ENCODE measurements around the gene THOC7.

The THOC7 gene

DNA sequence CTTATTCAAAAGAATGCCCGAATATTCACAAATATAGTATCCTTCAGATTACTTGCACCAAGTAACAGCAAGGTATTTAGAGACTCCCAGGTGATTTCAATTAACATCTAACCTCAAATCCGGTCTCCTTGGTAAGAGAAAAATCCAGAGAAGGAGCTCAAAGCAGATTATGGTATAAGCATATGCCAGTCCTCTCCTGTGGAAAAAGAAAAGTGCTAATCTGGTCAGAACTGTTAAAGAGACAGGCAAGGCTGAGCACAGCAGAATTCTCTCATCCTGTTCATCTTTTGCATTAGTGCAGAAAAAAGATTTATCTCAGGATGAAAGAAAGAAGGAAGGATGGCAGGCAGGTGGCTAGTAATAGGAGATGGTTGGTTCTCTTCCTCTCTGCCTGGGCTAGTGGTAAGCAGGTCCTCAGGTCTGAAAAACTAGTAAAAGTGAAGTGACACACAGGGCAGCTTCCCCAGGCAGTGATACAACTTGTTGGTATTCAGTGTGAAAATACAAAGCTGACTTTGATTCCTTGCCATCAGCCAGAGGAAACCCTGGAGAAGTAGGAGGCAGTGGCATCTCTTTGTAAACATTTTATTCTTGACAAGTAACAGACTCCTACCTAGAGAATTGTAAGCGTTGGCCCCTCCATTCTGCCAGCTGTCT, 14.3 kb upstream of the THOC7 start:
- no peak for DNase-seq

DNA sequence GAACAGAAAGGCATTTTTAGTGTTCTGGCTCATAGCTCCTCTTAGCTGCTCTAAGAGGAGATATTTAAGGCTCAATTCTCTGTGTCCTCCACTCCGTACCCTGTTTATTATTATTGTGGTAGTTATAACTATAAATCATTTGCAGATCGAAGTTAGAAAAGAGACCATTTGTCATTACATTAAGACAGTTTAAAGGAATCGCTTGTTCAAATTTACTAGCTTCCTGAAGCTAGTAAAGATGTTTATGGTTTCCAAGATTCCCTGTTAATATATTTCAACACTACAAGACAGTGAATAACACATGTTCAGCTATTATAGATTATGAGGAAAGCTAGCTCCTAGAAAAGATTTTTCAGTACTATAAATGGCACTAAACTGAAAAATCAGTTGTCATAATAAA, 12.7 kb upstream of the THOC7 start:
- no peak for DNase-seq

DNA sequence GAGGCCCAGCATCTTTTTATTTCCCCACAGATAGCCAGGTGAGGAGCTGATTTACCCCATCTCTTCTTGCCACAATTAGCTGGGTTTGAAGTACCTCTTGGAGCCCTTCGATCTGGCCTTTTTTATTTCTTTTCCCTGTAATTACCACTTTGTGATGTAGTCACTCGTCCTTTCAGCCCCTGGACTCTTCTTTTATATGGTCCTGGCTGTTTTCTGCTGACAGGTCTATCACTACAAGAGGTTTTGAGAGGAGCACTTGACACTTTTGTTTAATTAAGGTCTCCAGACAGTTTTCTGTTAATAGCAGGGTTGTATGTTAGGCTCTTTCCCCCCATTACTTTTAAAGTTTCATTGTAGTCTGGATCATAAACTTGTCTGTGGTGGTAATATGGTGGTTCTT, 11.9 kb upstream of the THOC7 start:
- DNase-seq, result no peak

DNA sequence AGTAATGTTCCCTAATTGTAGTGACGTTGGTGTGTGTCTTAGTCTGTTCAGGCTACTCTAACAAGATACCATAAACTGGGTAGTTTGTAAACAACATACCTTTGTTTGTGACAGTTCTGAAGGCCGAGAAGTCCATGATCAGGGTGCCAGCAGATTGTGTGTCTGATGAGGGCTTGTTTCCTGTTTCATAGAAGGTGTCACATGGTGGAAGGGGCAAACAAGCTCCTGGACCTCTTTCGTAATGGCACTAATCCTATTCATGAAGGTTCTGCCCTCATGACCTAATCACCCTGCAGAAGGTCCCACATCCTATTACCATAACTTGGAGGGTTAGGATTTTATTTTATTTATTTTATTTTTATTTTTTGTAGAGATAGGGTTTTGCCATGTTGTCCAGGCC, 11.2 kb upstream of the THOC7 start:
- DNase-seq, result no peak

DNA sequence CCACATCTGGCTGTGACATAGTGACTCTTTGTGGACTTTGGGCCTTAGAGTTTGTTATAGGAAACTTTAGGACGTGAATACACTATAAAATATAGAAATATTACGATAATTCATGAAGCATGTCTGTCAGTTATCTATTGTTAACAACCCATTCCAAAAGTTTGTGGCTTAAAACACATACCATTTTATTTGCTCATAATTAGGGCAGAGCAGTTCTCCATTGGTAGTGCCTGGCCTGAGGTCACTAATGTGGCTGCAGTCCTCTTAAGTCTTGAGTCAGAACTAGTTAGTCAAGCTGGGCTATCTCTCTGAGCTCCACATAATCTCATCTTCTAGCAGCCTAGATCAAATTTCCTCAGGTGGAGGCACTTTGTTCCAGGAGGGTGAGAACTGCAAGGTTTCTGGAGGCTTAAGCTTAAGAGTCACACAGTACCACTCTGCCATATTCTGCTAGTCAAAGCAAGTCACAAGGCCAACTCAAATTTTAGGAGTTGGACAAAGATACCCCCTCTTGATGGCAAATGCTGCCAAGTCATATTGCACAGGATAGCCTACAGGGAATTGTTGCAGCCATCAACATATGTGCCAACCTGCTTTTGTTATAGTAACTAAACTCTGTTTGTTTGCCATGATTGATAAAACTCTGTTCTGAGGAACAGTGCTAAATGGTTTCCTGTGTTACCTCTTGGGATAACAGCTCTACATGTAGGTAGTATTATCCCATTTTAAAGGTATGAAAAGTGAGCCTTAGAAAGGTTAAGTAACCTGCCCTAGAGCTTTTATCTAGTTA, 8.7 kb upstream of the THOC7 start:
- no peak for DNase-seq

DNA sequence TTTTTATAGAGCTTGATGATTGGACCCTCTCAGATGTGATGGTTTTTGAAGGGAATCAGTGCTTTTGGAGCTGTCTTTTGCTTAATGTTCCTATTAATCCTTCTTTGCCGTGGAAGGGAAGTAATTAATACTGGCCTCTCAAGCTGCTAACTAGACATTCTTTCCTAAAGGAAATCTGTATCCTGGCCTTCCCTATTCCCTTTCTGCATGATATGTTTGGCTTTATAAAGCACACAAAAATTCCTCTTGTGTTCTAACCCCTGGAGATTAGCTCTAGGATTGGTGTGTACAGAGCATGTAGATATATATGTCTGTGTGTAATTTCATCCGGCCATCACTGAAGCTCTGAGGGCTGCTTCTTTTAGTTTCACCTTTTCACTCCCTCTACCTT, 7.0 kb upstream of the THOC7 start:
- DNase-seq, result no peak

DNA sequence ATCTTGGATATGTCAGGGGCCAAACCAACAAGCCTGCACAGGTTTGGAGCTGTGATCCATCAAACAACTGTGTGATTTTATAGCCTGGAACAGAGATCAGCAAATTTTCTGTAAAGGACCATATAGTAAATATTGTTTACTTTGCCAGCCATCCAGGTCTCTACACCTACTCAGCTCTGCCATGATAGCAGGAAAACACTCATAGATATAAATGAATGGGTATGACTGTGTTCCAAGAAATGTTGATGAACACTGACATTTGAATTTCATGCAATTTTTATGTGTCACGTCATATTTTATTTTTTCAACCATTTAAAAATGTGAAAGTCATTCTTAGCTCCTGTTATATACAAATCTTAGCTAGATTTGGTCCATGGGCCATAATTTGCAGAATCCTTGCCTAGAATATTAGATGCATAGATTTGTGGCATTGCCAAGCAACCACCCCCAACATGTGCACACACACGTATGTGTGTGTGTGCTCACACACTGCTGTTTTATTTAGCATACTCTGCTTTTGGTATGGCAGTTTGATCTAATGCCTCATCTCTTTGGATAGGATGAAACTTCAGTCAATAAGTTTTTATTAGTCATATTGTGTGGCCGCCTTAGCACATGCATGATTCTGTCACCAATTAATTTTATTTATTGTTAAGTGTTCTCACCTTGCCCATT, 6.5 kb upstream of the THOC7 start:
- DNase-seq, result no peak

DNA sequence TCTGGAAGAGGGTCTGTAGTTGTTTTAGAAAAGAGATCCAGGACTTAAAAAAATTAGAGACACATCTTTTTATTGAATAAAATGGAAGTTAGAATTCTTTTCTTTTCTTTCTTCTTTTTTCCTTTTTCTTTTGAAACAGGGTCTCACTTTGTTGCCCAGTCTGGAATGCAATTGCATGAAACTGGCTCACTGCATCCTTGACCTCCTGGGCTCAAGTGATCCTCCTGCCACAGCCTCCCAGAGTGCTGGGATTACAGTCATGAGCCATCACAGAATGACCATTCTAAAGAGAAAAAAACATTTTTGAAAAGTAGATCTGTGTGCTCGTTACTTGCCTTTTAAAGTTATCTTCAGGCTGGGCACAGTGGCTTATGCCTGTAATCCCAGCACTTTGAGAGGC, 3.6 kb upstream of the THOC7 start:
- DNase-seq, result no peak

DNA sequence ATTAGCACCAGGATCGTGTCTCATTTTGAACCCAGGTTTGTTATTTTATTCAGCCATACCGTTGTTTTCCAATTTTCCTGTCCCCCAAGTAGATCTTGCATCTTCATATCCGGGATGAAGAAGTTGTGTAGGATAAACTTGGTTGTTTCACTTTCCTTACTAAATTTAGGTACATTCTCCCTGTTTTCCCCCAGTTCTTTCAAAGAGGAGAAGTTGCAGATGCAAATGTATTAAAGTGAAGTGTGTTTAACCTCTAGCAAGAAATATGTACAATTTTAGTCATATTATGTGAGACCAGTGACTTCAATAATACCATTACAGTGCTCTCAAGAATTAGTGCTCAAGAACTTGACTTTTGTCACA, 1.3 kb upstream of the THOC7 start:
- DNase-seq, result no peak

DNA sequence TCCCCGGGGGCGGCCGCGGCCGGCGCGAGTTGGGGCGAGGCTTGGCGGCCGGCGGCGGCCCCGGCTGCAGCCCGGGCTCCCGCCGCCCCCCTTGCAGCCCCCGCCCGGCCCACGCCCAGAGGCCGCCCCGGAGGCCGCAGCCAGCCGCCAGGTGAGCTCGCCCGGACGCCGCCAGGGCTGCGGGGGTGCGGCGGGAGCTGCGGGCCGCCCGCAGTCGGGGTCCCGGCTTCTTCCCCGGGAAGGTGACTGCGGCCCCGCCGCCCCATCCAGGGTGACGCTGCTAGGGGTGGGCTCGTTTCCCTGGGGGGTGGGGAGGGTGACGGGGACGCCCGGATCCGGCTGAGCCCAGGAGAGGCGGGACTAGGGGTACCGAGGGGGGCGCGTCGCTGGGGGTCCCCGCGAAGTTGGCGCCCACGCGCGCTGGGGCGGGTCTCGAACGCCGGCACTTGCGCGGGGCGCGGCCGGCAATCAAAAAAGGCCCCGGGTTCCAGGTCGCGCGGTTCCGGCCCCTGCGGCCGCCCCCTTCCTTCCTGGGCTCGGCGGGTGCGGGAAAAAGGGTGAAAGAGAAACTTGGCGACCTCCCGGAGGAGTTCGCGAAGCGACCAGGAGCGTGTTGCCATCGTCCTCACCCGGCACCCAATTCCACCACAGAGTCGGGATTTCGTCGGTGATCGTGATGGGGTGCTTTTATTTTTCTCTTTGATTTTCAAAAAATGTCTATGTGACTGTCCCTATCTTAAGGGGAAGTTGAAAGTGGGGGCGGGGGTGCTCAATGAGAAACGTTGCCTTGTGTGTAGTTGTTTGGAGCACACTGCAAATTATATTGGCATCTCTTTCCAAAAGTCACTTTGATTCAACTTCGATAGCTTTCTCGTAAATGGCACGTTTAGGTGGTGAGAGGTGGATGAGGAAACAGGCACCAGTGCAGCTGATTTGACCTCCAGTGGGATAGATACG, 681 bp upstream of the THOC7 start:
- DNase-seq, result peak in 5 of 6 experiments; percentile 11 to 35 (median 34)

DNA sequence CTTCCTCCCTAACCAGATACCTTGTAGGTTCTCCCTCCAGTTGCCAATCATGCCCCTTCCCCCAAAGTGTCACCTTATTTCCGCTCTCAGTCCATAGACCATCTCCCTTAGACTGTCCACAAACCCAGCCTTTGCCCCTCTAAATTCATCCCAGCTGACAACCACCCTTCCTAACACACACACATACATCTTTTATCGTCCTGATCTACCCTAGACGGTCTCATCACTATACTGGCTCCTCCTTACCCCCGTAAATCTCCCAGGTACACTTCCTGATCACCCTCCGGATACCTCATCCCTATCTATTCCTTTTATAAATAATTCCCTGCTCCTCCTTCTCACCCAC, 828 bp downstream of the THOC7 start:
- no peak for DNase-seq

DNA sequence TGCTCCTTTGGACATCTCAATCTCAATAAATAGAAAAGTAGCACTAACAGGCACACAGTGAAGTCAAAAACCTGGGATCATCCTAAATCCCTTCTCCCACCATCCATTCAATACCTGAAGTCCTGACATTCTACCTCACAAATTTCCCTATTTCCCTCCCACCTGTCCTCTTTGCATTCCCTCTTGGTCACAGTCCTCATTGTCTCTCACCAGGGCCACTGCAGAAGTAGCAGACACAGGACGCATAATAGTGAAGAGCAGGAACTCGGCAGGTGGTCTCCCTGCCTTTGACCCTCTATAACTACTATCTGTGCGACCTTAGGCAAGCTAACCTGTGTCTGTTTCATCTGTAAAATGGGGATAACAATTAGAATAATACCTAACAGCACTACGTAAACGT, 2.3 kb downstream of the THOC7 start:
- no peak for DNase-seq

DNA sequence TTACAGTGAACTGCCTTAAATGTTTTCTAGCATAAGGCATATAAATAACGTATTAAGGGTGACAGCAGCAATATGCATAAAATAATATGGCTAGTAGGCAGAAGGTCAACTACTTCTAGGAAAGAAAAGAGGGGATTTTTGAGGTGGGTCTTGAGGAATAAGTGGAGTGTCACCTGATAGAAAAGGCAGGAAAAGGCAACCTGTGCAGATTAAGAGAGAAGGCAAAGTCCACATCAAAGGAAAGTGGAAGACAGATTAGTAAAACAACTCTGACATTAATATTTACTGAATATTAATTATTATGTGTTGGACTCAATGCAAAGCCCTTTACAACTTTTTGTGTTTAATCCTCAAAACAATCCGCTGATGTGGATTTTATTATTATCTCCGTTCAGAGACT, 2.8 kb downstream of the THOC7 start:
- DNase-seq, result no peak

DNA sequence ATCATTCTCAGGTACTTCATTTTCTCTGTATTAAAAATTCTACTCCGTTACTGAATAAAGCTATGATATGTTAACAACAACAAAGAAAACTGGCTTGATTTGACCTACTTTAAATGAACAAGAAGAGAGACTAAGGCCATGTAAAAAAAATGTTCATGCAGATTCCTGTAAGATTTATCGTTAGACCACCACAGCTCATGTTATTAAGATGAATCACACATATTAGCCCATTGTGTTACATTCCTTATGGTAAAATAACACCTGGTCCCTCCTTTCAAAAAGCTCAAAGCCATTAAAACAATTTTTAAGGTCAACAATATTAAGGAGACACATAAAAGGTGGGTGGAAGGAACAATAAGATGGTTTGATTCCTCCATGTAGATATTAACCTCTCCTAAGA, 6.3 kb downstream of the THOC7 start:
- DNase-seq, result no peak

DNA sequence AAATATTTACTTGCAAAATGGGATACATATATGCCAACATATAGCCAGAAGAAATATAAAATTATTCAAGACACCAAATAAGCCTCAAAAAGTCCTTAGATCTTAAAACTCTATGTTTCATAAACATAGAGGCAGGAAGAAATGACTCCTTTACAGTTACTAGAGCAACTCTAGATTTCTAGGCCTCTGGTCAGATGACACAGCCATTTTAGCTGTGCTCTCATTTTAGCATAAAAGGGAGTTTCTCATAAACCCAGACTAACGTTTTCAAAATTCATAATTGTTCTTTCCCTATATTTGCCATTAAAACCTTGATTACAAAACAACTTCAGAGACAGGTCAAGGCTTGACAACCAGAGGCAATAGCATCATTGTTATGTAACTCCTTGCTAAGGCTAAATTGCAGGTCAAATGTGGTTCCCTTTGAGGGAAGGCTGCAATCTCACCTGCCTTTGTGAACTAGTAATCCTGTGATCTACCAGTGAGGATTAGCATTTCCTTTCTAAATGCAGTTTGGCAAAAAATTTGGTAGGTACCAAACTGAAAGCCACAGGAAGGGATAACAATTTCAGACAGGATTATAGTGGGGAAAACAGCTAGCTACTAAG, 8.2 kb downstream of the THOC7 start:
- DNase-seq, result no peak

DNA sequence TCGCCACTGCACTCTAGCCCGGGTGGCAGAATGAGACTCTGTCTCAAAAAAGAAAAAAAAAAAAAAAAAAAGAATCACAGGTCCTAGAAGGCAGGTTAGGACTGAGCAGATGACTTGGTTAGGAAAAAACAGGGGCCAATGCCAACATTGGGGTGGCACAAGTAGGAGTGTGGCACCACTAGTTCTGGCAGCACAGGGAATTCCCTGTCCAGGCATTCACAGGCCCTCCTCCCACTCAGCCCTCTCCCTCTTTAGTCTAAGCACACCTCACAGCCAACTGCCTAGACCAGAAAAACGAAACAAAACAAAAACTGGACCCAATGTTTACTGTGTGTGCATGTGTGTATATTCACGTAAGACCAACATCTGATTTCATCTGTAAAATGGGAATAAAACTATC, 10.5 kb downstream of the THOC7 start:
- no peak for DNase-seq

DNA sequence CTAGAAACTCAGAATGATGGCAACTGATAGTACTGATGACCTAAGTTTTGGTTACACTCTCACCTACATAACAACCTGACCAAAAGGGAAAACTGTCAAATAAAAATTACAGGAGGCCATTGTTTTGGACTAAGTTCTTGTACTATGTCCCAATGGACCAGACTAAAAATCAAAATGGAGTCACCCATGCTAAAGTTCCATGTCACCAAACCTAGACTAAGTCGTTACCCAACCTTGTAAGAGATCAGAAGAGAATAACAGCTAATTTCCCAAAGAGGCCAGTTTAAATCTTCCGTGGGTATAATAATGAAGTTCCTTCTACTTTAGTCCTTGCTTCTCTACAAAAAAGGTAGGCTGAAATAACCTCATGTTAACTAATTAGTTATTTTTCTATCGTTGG, 12.3 kb downstream of the THOC7 start:
- no peak for DNase-seq

DNA sequence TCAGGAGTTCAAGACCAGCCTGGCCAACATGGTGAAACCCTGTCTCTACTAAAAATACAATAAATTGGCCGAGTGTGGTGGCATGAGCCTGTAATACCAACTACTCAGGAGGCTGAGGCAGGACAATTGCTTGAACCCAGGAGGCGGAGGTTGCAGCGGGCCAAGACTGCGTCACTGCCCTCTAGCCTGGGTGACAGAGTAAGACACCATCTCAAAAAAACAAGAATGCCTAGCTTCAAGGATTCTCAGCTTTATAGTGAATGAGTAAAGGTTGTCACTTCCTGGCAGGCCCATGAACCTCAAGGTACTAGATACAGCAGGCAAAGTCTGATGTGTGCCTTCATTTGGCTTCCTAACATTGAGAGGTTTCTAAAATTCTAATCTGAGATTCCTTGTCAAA, 14.4 kb downstream of the THOC7 start:
- DNase-seq, result no peak

DNA sequence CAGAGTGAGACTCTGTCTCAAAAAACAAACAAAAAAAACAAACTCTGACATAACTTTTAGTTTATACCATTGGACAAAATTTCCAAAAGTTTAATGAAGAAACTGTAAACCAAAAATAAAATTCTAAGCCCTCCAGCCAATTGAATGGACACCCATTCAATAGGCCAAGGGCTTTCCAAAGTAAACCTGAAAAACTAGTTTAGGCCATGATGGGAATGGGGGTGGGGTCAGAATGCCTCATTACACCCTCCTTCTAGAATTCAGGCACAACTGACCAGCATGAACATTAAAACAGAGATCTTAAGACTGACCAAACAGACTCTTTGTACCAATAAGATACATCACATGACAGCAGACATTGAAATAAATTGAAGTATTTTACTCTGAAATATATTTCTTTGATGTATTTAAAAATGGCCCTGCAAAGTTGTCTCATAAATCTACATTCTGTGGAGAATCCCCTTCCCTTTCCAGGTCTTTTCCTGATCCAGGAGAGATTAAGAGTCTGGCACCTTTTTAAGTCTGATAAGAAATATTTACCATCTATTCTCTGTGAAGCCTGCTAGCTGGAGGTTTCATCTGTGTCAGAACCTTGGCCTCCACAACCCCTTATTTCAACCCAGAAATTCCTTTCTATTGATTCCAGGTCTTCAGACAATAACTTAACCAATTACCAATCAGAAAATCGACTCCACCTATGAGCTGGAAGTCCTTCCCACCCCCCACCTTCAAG, 15.7 kb downstream of the THOC7 start:
- DNase-seq, result no peak

DNA sequence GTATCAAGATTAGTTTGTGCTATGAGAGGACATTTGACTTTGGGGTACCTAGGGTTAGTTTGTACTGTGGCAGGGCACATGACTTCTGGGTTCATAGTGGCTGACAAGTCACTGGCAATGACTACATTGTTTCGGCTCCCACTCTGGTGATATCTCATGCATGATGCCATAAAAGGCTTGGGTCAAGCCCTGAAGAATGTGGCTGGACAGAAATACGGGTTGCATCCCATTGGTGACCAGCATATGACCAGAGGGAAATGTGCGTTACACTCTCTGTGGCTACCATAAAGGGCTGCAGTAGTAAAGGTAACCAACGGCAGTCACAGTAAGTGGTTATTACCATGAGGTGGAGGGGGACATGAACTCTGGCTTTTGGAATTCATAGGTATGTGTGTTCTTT, 18.4 kb downstream of the THOC7 start:
- no peak for DNase-seq

DNA sequence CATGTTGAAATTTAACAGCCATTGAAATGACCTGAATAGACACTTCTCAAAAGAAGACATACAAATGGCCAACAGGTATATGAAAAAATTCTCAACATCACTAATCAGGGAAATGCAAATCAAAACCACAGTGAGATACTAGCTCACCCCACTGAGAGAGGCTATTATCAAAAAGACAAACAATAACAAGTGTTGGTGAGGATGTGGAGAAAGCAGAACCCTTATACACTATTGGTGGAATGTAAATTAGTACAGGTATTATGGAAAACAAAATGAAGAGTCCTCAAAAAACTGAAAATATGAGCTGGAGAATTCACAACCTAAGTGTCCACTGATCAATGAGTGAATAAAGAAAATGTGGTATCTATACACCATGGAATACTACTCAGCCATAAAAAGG, 21.5 kb downstream of the THOC7 start:
- DNase-seq, result no peak

DNA sequence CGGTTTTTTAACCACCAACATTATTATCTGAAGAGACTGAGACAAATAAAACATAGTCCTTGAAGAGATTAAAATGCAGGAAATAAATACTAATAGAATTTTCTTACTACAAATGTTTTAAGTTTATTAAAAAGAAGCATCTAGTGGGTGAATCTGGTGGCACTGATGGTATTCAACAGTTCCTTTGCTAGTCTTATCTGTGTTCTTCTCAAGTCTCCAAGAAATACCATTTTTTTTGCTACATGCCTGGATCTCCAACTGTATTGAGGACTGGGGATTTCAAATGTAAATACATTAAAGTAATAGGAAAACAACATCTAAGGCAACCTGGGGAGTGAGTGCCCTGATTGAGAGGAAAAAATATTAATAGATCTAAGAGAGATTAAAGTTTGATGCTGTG, 21.9 kb downstream of the THOC7 start:
- DNase-seq, result no peak
